ENCODE data around the gene CYP4B1. TPM values are rescaled to one million over a fixed set of nuclear protein-coding genes. Genes with fewer than 3 reads are reported as not detected.
"Not testable (repeated sequence)": the region's sequence is repeated elsewhere in the genome, so short reads cannot be mapped to it uniquely, and the experiment has no call there.

Gene CYP4B1
- total RNA-seq, 1 experiment from 2014 or later, result not detected

DNA sequence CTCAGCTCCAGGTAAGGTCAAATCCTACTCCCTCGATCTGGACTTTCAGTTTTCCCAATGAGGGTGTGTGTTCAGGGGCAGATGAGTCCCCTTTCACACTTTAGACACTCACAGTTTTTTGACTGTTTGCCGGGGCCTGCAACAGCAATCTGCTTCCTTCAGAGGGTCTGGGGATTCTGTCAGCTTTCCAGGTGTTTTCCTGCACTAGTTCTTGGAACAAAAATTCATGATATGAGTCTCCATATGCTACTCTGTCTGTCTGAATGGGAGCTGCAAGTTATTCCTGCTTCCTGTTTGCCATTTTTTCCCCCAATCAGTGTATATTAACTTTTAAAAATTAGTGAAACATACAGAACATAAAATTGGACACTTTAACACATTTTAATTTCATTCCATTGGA lies 24.3 kb downstream of the CYP4B1 start:
- Histone ChIP-seq H3K4me1 (no peaks in the 10 kb centered on the region), H3K27me3 (replicated peaks; ENCODE audit: control insufficient read depth, insufficient read depth, low read length) (no peaks in the 10 kb centered on the region), H3K4me3 (ENCODE audit: low read depth, low read length) (no peak overlapping the region), H3K36me3 (ENCODE audit: control insufficient read depth, insufficient read depth, low read length) (no peaks in the 10 kb centered on the region), H3K9me3 (no peaks in the 10 kb centered on the region)
- no peak for DNase-seq
- CTCF ChIA-PET, result no interaction called here
- no peaks in the 10 kb centered on the region for H3K36me3 Mint-ChIP-seq (ENCODE audit: insufficient read depth, unreplicated experiment)
- BruUV-seq (replicated peaks), result no TSS peak
- TF ChIP-seq, protein P1, sequence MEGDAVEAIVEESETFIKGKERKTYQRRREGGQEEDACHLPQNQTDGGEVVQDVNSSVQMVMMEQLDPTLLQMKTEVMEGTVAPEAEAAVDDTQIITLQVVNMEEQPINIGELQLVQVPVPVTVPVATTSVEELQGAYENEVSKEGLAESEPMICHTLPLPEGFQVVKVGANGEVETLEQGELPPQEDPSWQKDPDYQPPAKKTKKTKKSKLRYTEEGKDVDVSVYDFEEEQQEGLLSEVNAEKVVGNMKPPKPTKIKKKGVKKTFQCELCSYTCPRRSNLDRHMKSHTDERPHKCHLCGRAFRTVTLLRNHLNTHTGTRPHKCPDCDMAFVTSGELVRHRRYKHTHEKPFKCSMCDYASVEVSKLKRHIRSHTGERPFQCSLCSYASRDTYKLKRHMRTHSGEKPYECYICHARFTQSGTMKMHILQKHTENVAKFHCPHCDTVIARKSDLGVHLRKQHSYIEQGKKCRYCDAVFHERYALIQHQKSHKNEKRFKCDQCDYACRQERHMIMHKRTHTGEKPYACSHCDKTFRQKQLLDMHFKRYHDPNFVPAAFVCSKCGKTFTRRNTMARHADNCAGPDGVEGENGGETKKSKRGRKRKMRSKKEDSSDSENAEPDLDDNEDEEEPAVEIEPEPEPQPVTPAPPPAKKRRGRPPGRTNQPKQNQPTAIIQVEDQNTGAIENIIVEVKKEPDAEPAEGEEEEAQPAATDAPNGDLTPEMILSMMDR (IDR thresholded peaks at IDR 0.05; ENCODE audit: insufficient read depth in 1 of 2, low read depth in 1 of 2, low read length in 1 of 2, severe bottlenecking in 1 of 2, unreplicated experiment in 1 of 2), result no peak
- no peaks in the 10 kb centered on the region for H3K4me1 Mint-ChIP-seq (ENCODE audit: low read depth, unreplicated experiment)
- POLR2A ChIA-PET, result no interaction called here
- no peak overlapping the region for H3K27ac Mint-ChIP-seq (ENCODE audit: unreplicated experiment)
- H3K9me3 Mint-ChIP-seq (ENCODE audit: unreplicated experiment), result no peaks in the 10 kb centered on the region
- intact Hi-C loops (cut with micrococcal nuclease; ENCODE audit: unreplicated experiment), result no loop called here
- no peak overlapping the region for H3K4me3 Mint-ChIP-seq (ENCODE audit: unreplicated experiment)
- H3K27me3 Mint-ChIP-seq (ENCODE audit: insufficient read depth, unreplicated experiment), result no peaks in the 10 kb centered on the region

DNA sequence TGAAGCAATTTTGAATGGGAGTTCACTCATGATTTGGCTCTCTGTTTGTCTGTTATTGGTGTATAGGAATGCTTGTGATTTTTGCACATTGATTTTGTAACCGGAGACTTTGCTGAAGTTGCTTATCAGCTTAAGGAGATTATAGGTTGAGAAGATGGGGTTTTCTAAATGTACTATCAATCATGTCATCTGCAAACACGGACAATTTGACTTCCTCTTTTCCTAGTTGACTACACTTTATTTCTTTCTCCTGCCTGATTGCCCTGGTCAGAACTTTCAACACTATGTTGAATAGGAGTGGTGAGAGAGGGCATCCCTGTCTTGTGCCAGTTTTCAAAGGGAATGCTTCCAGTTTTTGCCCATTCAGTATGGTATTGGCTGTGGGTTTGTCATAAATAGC lies 28.0 kb downstream of the CYP4B1 start:
- intact Hi-C loops (cut with micrococcal nuclease; ENCODE audit: unreplicated experiment); H3K36me3 Mint-ChIP-seq (ENCODE audit: insufficient read depth, unreplicated experiment); POLR2A ChIA-PET; H3K4me1 ChIP-seq; CTCF ChIA-PET; H3K36me3 ChIP-seq (ENCODE audit: control insufficient read depth, insufficient read depth, low read length); DNase-seq; BruUV-seq (replicated peaks); H3K9me3 Mint-ChIP-seq (ENCODE audit: unreplicated experiment); H3K4me3 Mint-ChIP-seq (ENCODE audit: unreplicated experiment); H3K27ac Mint-ChIP-seq (ENCODE audit: unreplicated experiment); H3K4me1 Mint-ChIP-seq (ENCODE audit: low read depth, unreplicated experiment); H3K4me3 ChIP-seq (ENCODE audit: low read depth, low read length); H3K9me3 ChIP-seq; H3K27me3 Mint-ChIP-seq (ENCODE audit: insufficient read depth, unreplicated experiment); H3K27me3 ChIP-seq (replicated peaks; ENCODE audit: control insufficient read depth, insufficient read depth, low read length): not testable (repeated sequence)

DNA sequence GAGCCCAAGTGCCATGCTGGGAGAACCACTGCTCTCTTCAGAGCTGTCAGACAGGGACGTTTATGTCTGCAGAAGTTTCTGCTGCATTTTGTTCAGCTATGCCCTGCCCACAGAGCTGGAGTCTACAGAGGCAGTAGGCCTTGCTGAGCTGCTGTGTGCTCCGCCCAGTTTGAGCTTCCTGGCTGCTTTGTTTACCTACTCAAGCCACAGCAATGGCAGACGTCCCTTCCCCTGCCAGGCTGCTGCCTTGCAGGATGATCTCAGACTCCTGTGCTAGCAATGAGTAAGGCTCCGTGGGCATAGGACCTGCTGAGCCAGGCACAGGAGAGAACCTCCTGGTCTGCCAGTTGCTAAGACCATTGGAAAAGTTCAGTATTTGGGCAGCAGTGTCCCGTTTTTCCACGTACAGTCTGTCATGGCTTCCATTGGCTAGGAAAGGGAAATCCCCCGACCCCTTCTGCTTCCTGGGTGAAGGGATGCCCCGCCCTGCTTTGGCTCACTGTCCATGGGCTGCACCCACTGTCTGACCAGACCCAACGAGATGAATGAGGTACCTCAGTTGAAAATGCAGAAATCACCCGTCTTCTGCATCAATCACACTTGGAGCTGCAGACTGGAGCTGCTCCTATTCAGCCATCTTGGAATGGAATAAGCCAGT lies 31.9 kb downstream of the CYP4B1 start:
- intact Hi-C loops (cut with micrococcal nuclease; ENCODE audit: unreplicated experiment), result no loop called here
- CTCF ChIA-PET, result no interaction called here
- Mint-ChIP-seq H3K36me3 (ENCODE audit: insufficient read depth, unreplicated experiment) (no peaks in the 10 kb centered on the region), H3K4me3 (ENCODE audit: unreplicated experiment) (no peak overlapping the region), H3K9me3 (ENCODE audit: unreplicated experiment) (no peaks in the 10 kb centered on the region), H3K27me3 (ENCODE audit: insufficient read depth, unreplicated experiment) (no peaks in the 10 kb centered on the region), H3K27ac (ENCODE audit: unreplicated experiment) (no peak overlapping the region), H3K4me1 (ENCODE audit: low read depth, unreplicated experiment) (no peaks in the 10 kb centered on the region)
- Histone ChIP-seq H3K27me3 (replicated peaks; ENCODE audit: control insufficient read depth, insufficient read depth, low read length) (no peaks in the 10 kb centered on the region), H3K4me3 (ENCODE audit: low read depth, low read length) (no peak overlapping the region), H3K9me3 (no peaks in the 10 kb centered on the region), H3K36me3 (ENCODE audit: control insufficient read depth, insufficient read depth, low read length) (no peaks in the 10 kb centered on the region), H3K4me1 (no peaks in the 10 kb centered on the region)
- no TSS peak for BruUV-seq (replicated peaks)
- TF ChIP-seq, protein P1 (IDR thresholded peaks at IDR 0.05; ENCODE audit: insufficient read depth in 1 of 2, low read depth in 1 of 2, low read length in 1 of 2, severe bottlenecking in 1 of 2, unreplicated experiment in 1 of 2), result no peak
- POLR2A ChIA-PET, result interaction anchor here (0.6 kb wide), 1 partner anchor 1482 kb away, joined by 3 read pairs; no protein-coding TSS in a partner anchor
- DNase-seq, result no peak

DNA sequence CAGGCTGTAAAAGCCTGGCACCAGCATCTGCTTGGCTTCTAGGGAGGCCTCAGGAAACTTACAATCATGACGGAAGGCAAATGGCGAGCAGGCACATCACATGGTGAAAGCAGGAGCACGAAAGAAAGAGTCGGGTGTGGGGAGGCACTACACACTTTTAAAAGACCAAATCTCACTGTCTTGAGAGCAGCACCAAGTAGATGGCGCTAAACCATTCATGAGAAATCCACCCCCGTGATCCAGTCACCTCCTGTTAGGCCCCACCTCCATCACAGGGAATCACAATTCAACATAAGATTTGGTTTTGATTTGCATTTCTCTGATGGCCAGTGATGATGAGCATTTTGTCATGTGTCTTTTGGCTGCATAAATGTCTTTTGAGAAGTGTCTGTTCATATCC lies 36.6 kb downstream of the CYP4B1 start:
- H3K4me3 ChIP-seq (ENCODE audit: low read depth, low read length); H3K27ac Mint-ChIP-seq (ENCODE audit: unreplicated experiment); intact Hi-C loops (cut with micrococcal nuclease; ENCODE audit: unreplicated experiment); DNase-seq; H3K9me3 ChIP-seq; H3K36me3 Mint-ChIP-seq (ENCODE audit: insufficient read depth, unreplicated experiment); H3K27me3 Mint-ChIP-seq (ENCODE audit: insufficient read depth, unreplicated experiment); BruUV-seq (replicated peaks); H3K4me1 Mint-ChIP-seq (ENCODE audit: low read depth, unreplicated experiment); H3K4me1 ChIP-seq; H3K36me3 ChIP-seq (ENCODE audit: control insufficient read depth, insufficient read depth, low read length); H3K4me3 Mint-ChIP-seq (ENCODE audit: unreplicated experiment); H3K9me3 Mint-ChIP-seq (ENCODE audit: unreplicated experiment); POLR2A ChIA-PET; CTCF ChIA-PET; H3K27me3 ChIP-seq (replicated peaks; ENCODE audit: control insufficient read depth, insufficient read depth, low read length): not testable (repeated sequence)

DNA sequence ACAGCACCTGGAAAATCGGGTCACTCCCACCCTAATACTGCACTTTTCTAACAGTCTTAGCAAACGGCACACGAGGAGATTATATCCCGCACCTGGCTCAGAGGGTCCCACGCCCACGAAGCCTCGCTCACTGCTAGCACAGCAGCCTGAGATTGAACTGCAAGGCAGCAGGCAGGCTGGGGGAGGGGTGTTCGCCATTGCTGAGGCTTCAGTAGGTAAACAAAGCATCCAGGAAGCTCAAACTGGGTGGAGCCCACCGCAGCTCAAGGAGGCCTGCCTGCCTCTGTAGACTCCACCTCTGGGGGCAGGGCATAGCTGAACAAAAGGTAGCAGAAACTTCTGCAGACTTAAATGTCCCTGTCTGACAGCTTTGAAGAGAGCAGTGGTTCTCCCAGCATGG lies 47.5 kb downstream of the CYP4B1 start:
- H3K27me3 Mint-ChIP-seq (ENCODE audit: insufficient read depth, unreplicated experiment), result peaks cover 12% of the 10 kb centered on the region
- H3K36me3 ChIP-seq (ENCODE audit: control insufficient read depth, insufficient read depth, low read length); DNase-seq; H3K27ac Mint-ChIP-seq (ENCODE audit: unreplicated experiment); intact Hi-C loops (cut with micrococcal nuclease; ENCODE audit: unreplicated experiment); POLR2A ChIA-PET; H3K9me3 Mint-ChIP-seq (ENCODE audit: unreplicated experiment); H3K4me3 ChIP-seq (ENCODE audit: low read depth, low read length); H3K36me3 Mint-ChIP-seq (ENCODE audit: insufficient read depth, unreplicated experiment); H3K4me1 ChIP-seq; H3K27me3 ChIP-seq (replicated peaks; ENCODE audit: control insufficient read depth, insufficient read depth, low read length); H3K9me3 ChIP-seq; H3K4me3 Mint-ChIP-seq (ENCODE audit: unreplicated experiment); BruUV-seq (replicated peaks); H3K4me1 Mint-ChIP-seq (ENCODE audit: low read depth, unreplicated experiment); CTCF ChIA-PET: not testable (repeated sequence)

DNA sequence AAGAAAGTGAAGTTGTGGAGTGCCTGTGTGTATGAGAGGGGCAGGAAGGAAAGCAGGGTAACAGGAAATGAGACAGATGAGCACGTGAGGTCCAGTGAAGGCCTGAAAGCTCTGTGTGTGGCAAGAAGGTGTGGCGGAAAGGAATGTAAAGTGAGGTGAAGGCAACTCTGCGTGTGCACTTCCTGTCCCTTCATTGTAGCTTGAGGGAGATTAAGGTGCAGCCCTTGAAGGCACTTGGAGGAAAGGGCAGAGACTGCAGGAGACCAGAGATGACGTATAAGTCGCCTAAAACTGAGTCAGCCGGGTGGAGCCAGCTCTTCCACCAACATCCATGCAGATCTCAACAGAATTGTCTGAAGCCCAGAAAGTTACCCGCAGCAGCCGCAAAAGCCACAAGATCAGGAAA lies 58.8 kb downstream of the CYP4B1 start:
- H3K4me3 ChIP-seq (ENCODE audit: low read depth, low read length), result not testable (repeated sequence)

More for the DNA sequence above, 58.8 kb downstream of the CYP4B1 start:
- CTCF ChIA-PET; H3K36me3 Mint-ChIP-seq (ENCODE audit: insufficient read depth, unreplicated experiment); H3K27me3 Mint-ChIP-seq (ENCODE audit: insufficient read depth, unreplicated experiment); POLR2A ChIA-PET; H3K9me3 Mint-ChIP-seq (ENCODE audit: unreplicated experiment); H3K4me1 Mint-ChIP-seq (ENCODE audit: low read depth, unreplicated experiment); H3K9me3 ChIP-seq; H3K36me3 ChIP-seq (ENCODE audit: control insufficient read depth, insufficient read depth, low read length); BruUV-seq (replicated peaks); DNase-seq; H3K27me3 ChIP-seq (replicated peaks; ENCODE audit: control insufficient read depth, insufficient read depth, low read length); intact Hi-C loops (cut with micrococcal nuclease; ENCODE audit: unreplicated experiment); H3K4me1 ChIP-seq; H3K4me3 Mint-ChIP-seq (ENCODE audit: unreplicated experiment): not testable (repeated sequence)
- H3K27ac Mint-ChIP-seq (ENCODE audit: unreplicated experiment), result peak overlapping the region; percentile 27
